AG04450 (cell line): Measurements from ENCODE around the gene CACNA1A. TPM values are rescaled to one million over a fixed set of nuclear protein-coding genes. Genes with fewer than 3 reads are reported as not detected.

Experiments used
- CTCF ChIA-PET: fragments of 300-600, 350-600 bp; formaldehyde crosslinking; extraction: SDS; loops from one replicate; lab custom pipeline; 2022; ENCODE audit warnings: antibody characterized with exemption, inconsistent platforms; lab: Charles Lee
- POLR2A ChIA-PET: fragments of 350-600 bp; formaldehyde crosslinking; extraction: SDS; loops from one replicate; lab custom pipeline; 2021; ENCODE audit warnings: antibody characterized with exemption, inconsistent platforms; lab: Yijun Ruan, JAX
- DNase-seq: peaks from one replicate; pipeline ENCODE4 v3.0.0-alpha.2; 2011; ENCODE audit warnings: low read depth, low spot score
- H3K27ac ChIP-seq: one replicate; pipeline ENCODE4 v1.5.1; 2012; ENCODE audit warnings: low read depth, low read length, control low read depth
- H3K27me3 ChIP-seq: one replicate; pipeline ENCODE4 v1.6.0; 2012; ENCODE audit warnings: low read length; ENCODE audit not compliant: control insufficient read depth, insufficient read depth
- H3K4me3 ChIP-seq: 2 replicates; pipeline ENCODE4 v1.5.1; 2011; ENCODE audit warnings: mild to moderate bottlenecking, low read depth, low read length, control low read depth
- H3K9me3 ChIP-seq: 2 replicates; pipeline ENCODE4 v1.5.1; 2012; ENCODE audit warnings: low read length; ENCODE audit not compliant: control insufficient read depth, insufficient read depth
- CTCF ChIP-seq: IDR thresholded peaks from 2 replicates; pipeline ENCODE4 v1.5.1; 2011; ENCODE audit warnings: low read depth, low read length, control low read depth, inconsistent platforms
- polyA plus RNA-seq: library from polyadenylated mRNA; depleted of rRNA; stranded (reverse); fragments of >200 nt; gene quantifications from 2 replicates; pipeline ENCODE4 v1.2.3, GENCODE V29; 2011

CACNA1A gene
- polyA plus RNA-seq, 1 experiment = 12.2 TPM

GRCh38 chr19:13159713-13160112 is 346.6 kb downstream of the CACNA1A start:
- no peak for TF ChIP-seq CTCF
- Histone ChIP-seq H3K27ac (no peak overlapping the region), H3K9me3 (no peaks in the 10 kb centered on the region; the same call in 1 of the 2 replicates), H3K27me3 (no peaks in the 10 kb centered on the region), H3K4me3 (no peak overlapping the region)
- ChIA-PET CTCF (interaction anchor here (1.0 kb wide), 1 partner anchor 194 kb away, joined by 3 read pairs; no protein-coding TSS in a partner anchor), POLR2A (no interaction called here)
- DNase-seq = no peak
